Stimulated activated naive CD4-positive, alpha-beta T cell treated with Interleukin-2 at 50 U/mL for 16 hours (primary cell): Measurements from ENCODE around the gene FBXL20.
"Not testable (repeated sequence)": the region's sequence is repeated elsewhere in the genome, so short reads cannot be mapped to it uniquely, and the experiment has no call there.

Source experiments
- DNase-seq: peaks from one replicate; lab custom pipeline; 2025; lab: John Stamatoyannopoulos, UW

The FBXL20 gene

GRCh38 chr17:39250076-39250475, 151.3 kb downstream of the FBXL20 start:
- DNase-seq, result not testable (repeated sequence)

GRCh38 chr17:39246274-39246673, 155.2 kb downstream of the FBXL20 start:
- no peak for DNase-seq

GRCh38 chr17:39244600-39245570, 156.5 kb downstream of the FBXL20 start:
- DNase-seq, result peak; percentile 78

- DNase-seq, result no peak
Measured at GRCh38 chr17:39244016-39244599, 157.3 kb downstream of the FBXL20 start.

GRCh38 chr17:39243155-39243554, 158.3 kb downstream of the FBXL20 start:
- no peak for DNase-seq

GRCh38 chr17:39240631-39241030, 160.8 kb downstream of the FBXL20 start:
- DNase-seq, result no peak

GRCh38 chr17:39239640-39240314, 161.6 kb downstream of the FBXL20 start:
- peak; percentile 58 for DNase-seq

GRCh38 chr17:39238311-39238972, 163.0 kb downstream of the FBXL20 start:
- DNase-seq, result peak; percentile 75

- no peak for DNase-seq
Measured at GRCh38 chr17:39237586-39237985, 163.8 kb downstream of the FBXL20 start.

GRCh38 chr17:39236981-39237441, 164.4 kb downstream of the FBXL20 start:
- no peak for DNase-seq

- DNase-seq, result no peak
Measured at GRCh38 chr17:39236450-39236927, 164.9 kb downstream of the FBXL20 start.

GRCh38 chr17:39235555-39236449, 165.6 kb downstream of the FBXL20 start:
- DNase-seq, result no peak

- DNase-seq, result peak; percentile 41
Measured at GRCh38 chr17:39231591-39232551, 169.6 kb downstream of the FBXL20 start.

- DNase-seq, result no peak
Measured at GRCh38 chr17:39231091-39231561, 170.3 kb downstream of the FBXL20 start.

- no peak for DNase-seq
Measured at GRCh38 chr17:39230361-39230760, 171.1 kb downstream of the FBXL20 start.

- DNase-seq, result no peak
Measured at GRCh38 chr17:39229274-39229913, 172.0 kb downstream of the FBXL20 start.

GRCh38 chr17:39227364-39227919, 174.0 kb downstream of the FBXL20 start:
- no peak for DNase-seq

- peak; percentile 19 for DNase-seq
Measured at GRCh38 chr17:39225959-39226683, 175.3 kb downstream of the FBXL20 start.
